ENCODE results near the gene STAU1. TPM values are rescaled to one million over a fixed set of nuclear protein-coding genes. Genes with fewer than 3 reads are reported as not detected.

STAU1 gene
- total RNA-seq, 2 donors from 2014 or later, result 73.2 to 94.7 TPM

DNA sequence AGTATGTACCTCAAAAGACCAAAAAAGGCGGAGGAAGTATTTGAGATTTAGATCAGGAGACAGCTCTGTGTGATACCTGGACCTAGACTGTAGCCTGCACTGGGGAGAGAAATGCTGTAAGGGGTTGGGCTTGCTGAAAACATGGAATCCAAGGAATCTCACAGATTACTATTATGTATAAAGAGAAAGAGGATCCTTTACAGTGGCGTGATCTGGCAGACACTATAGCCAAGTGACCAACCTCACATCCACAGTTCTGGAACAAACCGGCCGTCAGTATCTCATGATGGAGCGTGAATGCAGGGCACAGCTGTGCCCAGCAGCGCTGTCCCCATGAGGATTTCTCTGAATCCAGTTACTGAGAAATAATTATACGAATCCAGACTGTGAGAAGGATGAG lies 43.3 kb upstream of the STAU1 start:
- WGBS, result 71% methylated on average over 7 of the region's 7 CpGs
- intact Hi-C loops (cut with DNase I), result no loop called here

DNA sequence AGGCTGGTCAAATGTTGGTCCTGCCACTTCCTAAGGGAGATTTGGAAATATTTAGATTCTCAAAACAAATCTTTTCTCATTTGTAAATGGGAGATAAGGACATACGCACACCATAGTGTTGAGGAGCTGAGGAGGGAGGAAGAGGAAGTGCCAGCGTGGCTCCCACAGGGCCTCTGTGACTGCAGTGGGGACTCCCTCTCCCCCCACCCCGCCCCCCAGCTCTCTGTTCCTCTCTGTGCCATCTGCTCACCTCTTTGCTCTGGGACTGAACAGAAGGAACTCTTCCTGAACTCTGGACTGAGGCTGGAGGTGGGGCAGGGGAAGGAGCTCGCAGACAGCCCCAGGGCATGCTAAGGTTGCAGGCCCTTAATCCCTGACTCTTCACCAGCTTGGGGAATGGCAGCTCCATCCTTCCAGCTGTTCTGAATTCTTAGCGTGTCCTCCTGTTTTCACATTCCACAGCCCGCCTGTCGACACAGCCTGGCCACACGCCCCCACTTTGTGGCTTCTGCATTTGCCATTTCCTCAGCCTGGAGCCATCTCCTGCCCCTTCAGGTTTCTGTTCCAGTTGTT lies 42.5 kb upstream of the STAU1 start:
- no peaks in the 10 kb centered on the region for H3K27me3 ChIP-seq (replicated peaks; ENCODE audit: insufficient read depth)
- no peaks in the 10 kb centered on the region for H3K4me1 ChIP-seq (replicated peaks)
- WGBS, result 49% methylated on average over 8 of the region's 8 CpGs
- TF ChIP-seq, protein P1, sequence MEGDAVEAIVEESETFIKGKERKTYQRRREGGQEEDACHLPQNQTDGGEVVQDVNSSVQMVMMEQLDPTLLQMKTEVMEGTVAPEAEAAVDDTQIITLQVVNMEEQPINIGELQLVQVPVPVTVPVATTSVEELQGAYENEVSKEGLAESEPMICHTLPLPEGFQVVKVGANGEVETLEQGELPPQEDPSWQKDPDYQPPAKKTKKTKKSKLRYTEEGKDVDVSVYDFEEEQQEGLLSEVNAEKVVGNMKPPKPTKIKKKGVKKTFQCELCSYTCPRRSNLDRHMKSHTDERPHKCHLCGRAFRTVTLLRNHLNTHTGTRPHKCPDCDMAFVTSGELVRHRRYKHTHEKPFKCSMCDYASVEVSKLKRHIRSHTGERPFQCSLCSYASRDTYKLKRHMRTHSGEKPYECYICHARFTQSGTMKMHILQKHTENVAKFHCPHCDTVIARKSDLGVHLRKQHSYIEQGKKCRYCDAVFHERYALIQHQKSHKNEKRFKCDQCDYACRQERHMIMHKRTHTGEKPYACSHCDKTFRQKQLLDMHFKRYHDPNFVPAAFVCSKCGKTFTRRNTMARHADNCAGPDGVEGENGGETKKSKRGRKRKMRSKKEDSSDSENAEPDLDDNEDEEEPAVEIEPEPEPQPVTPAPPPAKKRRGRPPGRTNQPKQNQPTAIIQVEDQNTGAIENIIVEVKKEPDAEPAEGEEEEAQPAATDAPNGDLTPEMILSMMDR (IDR thresholded peaks at IDR 0.05), result no peak
- TF ChIP-seq POLR2A (IDR thresholded peaks at IDR 0.05), result no peak
- TF ChIP-seq POLR2AphosphoS5 (IDR thresholded peaks at IDR 0.05), result peak; percentile 27
- peaks cover 5 to 6% of the 10 kb centered on the region in 2 donors for H3K36me3 ChIP-seq
- intact Hi-C loops (cut with DNase I), result no loop called here
- H3K9me3 ChIP-seq, result no peaks in the 10 kb centered on the region
- peak overlapping the region in 1 of 2 donors; percentile 49 for H3K27ac ChIP-seq
- no peak for DNase-seq (ENCODE audit: low spot score)
- H3K4me3 ChIP-seq, result no peak overlapping the region

More for the DNA sequence above, 43.3 kb upstream of the STAU1 start:
- TF ChIP-seq, protein P1 (IDR thresholded peaks at IDR 0.05), result no peak
- TF ChIP-seq POLR2AphosphoS5 (IDR thresholded peaks at IDR 0.05), result no peak
- no peak for TF ChIP-seq POLR2A (IDR thresholded peaks at IDR 0.05)
- Histone ChIP-seq H3K9me3 (no peaks in the 10 kb centered on the region), H3K27ac (no peak overlapping the region), H3K4me1 (replicated peaks) (no peaks in the 10 kb centered on the region), H3K36me3 (peaks cover 0 to 11% of the 10 kb centered on the region in 2 donors), H3K4me3 (no peak overlapping the region), H3K27me3 (replicated peaks; ENCODE audit: insufficient read depth) (no peaks in the 10 kb centered on the region)
- DNase-seq (ENCODE audit: low spot score), result no peak

DNA sequence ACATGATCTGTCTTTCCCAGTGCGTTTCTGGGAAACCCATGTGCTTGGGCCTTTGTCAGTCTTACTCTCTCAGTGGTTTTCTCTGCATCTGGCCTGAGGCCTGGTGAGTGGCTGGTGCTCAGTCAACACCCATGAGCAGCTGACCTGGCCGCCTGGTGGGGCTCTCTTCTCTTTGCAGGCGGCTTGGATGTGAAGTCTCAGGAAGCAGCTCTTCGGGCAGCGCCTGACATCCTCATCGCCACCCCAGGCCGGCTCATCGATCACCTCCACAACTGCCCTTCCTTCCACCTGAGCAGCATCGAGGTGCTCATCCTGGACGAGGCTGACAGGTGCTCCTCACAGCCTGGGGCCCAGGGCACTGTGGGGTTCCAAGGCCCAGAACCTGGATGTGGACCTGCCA lies 41.9 kb upstream of the STAU1 start:
- WGBS, result 88% methylated on average over 10 of the region's 10 CpGs
- H3K9me3 ChIP-seq, result no peaks in the 10 kb centered on the region
- H3K27me3 ChIP-seq (replicated peaks; ENCODE audit: insufficient read depth), result no peaks in the 10 kb centered on the region
- peak overlapping the region in 1 of 2 donors; percentile 49 for H3K27ac ChIP-seq
- peaks cover 5 to 6% of the 10 kb centered on the region in 2 donors for H3K36me3 ChIP-seq
- TF ChIP-seq POLR2A (IDR thresholded peaks at IDR 0.05) (no peak), POLR2AphosphoS5 (IDR thresholded peaks at IDR 0.05) (no peak)
- TF ChIP-seq, protein P1 (IDR thresholded peaks at IDR 0.05), result no peak
- H3K4me3 ChIP-seq, result no peak overlapping the region
- no peak for DNase-seq (ENCODE audit: low spot score)
- intact Hi-C loops (cut with DNase I), result no loop called here
- H3K4me1 ChIP-seq (replicated peaks), result no peaks in the 10 kb centered on the region

DNA sequence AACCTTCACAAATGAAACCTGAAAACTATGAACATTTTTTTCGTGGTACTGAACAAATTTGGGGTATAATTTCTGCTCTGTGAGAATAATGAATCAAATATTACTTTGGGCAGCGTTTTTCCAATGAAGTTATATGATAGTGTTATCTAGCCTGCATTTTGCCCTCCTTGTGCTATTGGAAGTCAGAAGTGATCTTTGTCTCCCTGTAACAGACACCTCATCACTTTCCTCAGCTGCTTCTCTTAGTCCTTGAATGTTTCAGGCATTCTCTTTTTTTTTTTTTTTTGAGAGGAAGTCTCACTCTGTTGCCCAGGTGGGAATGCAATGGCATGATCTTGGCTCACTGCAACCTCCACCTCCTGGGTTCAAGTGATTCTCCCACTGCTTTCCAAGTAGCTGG lies 41.2 kb upstream of the STAU1 start:
- Histone ChIP-seq H3K4me1 (replicated peaks) (no peaks in the 10 kb centered on the region), H3K9me3 (no peaks in the 10 kb centered on the region), H3K4me3 (no peak overlapping the region), H3K36me3 (peaks cover 5 to 6% of the 10 kb centered on the region in 2 donors), H3K27ac (no peak overlapping the region), H3K27me3 (replicated peaks; ENCODE audit: insufficient read depth) (no peaks in the 10 kb centered on the region)
- intact Hi-C loops (cut with DNase I), result loop anchor here (10.0 kb wide), 1 partner anchor 45 kb away; the partner anchor contains the start of gene ZNFX1
- no peak for TF ChIP-seq POLR2A (IDR thresholded peaks at IDR 0.05)
- TF ChIP-seq, protein P1 (IDR thresholded peaks at IDR 0.05), result no peak
- no peak for TF ChIP-seq POLR2AphosphoS5 (IDR thresholded peaks at IDR 0.05)
- DNase-seq (ENCODE audit: low spot score), result no peak
- WGBS, result 91% methylated on average over 2 of the region's 2 CpGs

DNA sequence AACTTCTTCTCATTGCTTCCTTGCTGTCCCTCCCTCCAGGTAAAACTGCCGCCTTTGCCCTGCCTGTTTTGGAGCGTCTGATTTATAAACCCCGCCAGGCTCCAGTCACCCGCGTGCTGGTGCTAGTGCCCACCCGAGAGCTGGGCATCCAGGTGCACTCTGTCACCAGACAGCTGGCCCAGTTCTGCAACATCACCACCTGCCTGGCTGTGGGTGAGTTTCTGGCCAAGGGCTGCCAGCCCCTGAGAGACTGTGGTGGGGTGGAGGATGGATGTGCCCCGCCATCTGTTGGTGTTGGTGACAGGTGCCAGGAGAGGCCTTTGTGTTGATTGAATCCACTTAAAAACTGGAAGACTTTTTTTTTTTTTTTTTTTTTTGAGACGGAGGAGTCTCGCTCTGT lies 40.5 kb upstream of the STAU1 start:
- 91% methylated on average over 9 of the region's 9 CpGs for WGBS
- TF ChIP-seq POLR2AphosphoS5 (IDR thresholded peaks at IDR 0.05), result no peak
- no peak for TF ChIP-seq POLR2A (IDR thresholded peaks at IDR 0.05)
- TF ChIP-seq, protein P1 (IDR thresholded peaks at IDR 0.05), result no peak
- no peak overlapping the region for H3K4me3 ChIP-seq
- no peak overlapping the region for H3K27ac ChIP-seq
- H3K36me3 ChIP-seq, result peaks cover 6 to 11% of the 10 kb centered on the region in 2 donors
- no peak for DNase-seq (ENCODE audit: low spot score)
- intact Hi-C loops (cut with DNase I), result loop anchor here (10.0 kb wide), 1 partner anchor 46 kb away; the partner anchor contains the start of gene ZNFX1
- H3K4me1 ChIP-seq (replicated peaks), result no peaks in the 10 kb centered on the region
- no peaks in the 10 kb centered on the region for H3K9me3 ChIP-seq
- no peaks in the 10 kb centered on the region for H3K27me3 ChIP-seq (replicated peaks; ENCODE audit: insufficient read depth)

Measured in prostate gland (tissue), 2 donors.